Activated naive CD4-positive, alpha-beta T cell treated with anti-CD3 and anti-CD28 coated beads, Interleukin-2, amount 10 ng/mL, durations not matched to agents 7 days and 5 days (primary cell): ENCODE results near the gene CRYZ.

Source experiments
- CTCF ChIA-PET: fragments of 350-600 bp; sonication (Branson Sonifier 250); formaldehyde crosslinking; loops from one replicate; lab custom pipeline; 2021; ENCODE audit warnings: antibody characterized with exemption; lab: Charles Lee
- DNase-seq: peaks from one replicate; pipeline ENCODE4 v3.0.0-alpha.2; 2020
- H3K27ac Mint-ChIP-seq: one replicate; pipeline ENCODE4 v1.8.0; 2021; ENCODE audit warnings: mild to moderate bottlenecking, moderate library complexity, mixed read lengths
- H3K27me3 Mint-ChIP-seq: one replicate; pipeline ENCODE4 v1.8.0; 2021; ENCODE audit warnings: mild to moderate bottlenecking, mixed read lengths
- H3K36me3 Mint-ChIP-seq: one replicate; pipeline ENCODE4 v1.8.0; 2021; ENCODE audit warnings: mixed read lengths
- H3K4me1 Mint-ChIP-seq: one replicate; pipeline ENCODE4 v1.8.0; 2021; ENCODE audit warnings: mixed read lengths
- H3K4me3 Mint-ChIP-seq: one replicate; pipeline ENCODE4 v1.8.0; 2021; ENCODE audit warnings: mild to moderate bottlenecking, moderate library complexity, mixed read lengths
- H3K9me3 Mint-ChIP-seq: one replicate; pipeline ENCODE4 v1.8.0; 2021; ENCODE audit warnings: mixed read lengths

Gene CRYZ

GRCh38 chr1:74715236-74715502 is 17.7 kb downstream of the CRYZ start:
- H3K27ac Mint-ChIP-seq, result no peak overlapping the region
- no peaks in the 10 kb centered on the region for H3K9me3 Mint-ChIP-seq
- H3K36me3 Mint-ChIP-seq, result no peaks in the 10 kb centered on the region
- no peaks in the 10 kb centered on the region for H3K27me3 Mint-ChIP-seq
- no peak for DNase-seq
- H3K4me1 Mint-ChIP-seq, result no peaks in the 10 kb centered on the region
- CTCF ChIA-PET, result interaction anchor here (2.5 kb wide), 1 partner anchor 18 kb away, joined by 8 read pairs; the partner anchor contains the start of genes CRYZ and TYW3
- H3K4me3 Mint-ChIP-seq, result no peak overlapping the region

- no peak overlapping the region for H3K27ac Mint-ChIP-seq
These were observed 18.2 kb downstream of the CRYZ start for GRCh38 chr1:74714429-74715235.

GRCh38 chr1:74713849-74714248 is 19.0 kb downstream of the CRYZ start:
- Mint-ChIP-seq H3K27me3 (no peaks in the 10 kb centered on the region), H3K4me1 (no peaks in the 10 kb centered on the region), H3K4me3 (no peak overlapping the region), H3K9me3 (no peaks in the 10 kb centered on the region), H3K27ac (no peak overlapping the region), H3K36me3 (peaks cover under 1% of the 10 kb centered on the region)
- no peak for DNase-seq
- CTCF ChIA-PET, result interaction anchor here (2.5 kb wide), 1 partner anchor 20 kb away, joined by 8 read pairs; the partner anchor contains the start of genes CRYZ and TYW3

More at GRCh38 chr1:74714429-74715235, 18.2 kb downstream of the CRYZ start:
- CTCF ChIA-PET, result interaction anchor here (2.5 kb wide), 1 partner anchor 19 kb away, joined by 8 read pairs; the partner anchor contains the start of genes CRYZ and TYW3
- Mint-ChIP-seq H3K9me3 (no peaks in the 10 kb centered on the region), H3K4me1 (no peaks in the 10 kb centered on the region), H3K36me3 (no peaks in the 10 kb centered on the region), H3K27me3 (no peaks in the 10 kb centered on the region), H3K4me3 (no peak overlapping the region)
- DNase-seq, result no peak

GRCh38 chr1:74712881-74713280 is 20.0 kb downstream of the CRYZ start:
- no peak overlapping the region for H3K27ac Mint-ChIP-seq
- DNase-seq, result no peak

GRCh38 chr1:74703386-74704182 is 29.3 kb downstream of the CRYZ start:
- CTCF ChIA-PET, result no interaction called here
- no peak overlapping the region for H3K27ac Mint-ChIP-seq
- peaks cover 10% of the 10 kb centered on the region for H3K4me1 Mint-ChIP-seq
- peaks cover 7% of the 10 kb centered on the region for H3K36me3 Mint-ChIP-seq
- H3K27me3 Mint-ChIP-seq, result no peaks in the 10 kb centered on the region
- no peak overlapping the region for H3K4me3 Mint-ChIP-seq
- DNase-seq, result no peak
- no peaks in the 10 kb centered on the region for H3K9me3 Mint-ChIP-seq

More at GRCh38 chr1:74712881-74713280, 20.0 kb downstream of the CRYZ start:
- H3K4me1 Mint-ChIP-seq, result no peaks in the 10 kb centered on the region
- H3K27me3 Mint-ChIP-seq, result no peaks in the 10 kb centered on the region
- H3K4me3 Mint-ChIP-seq, result no peak overlapping the region
- CTCF ChIA-PET, result interaction anchor here (1.5 kb wide), 1 partner anchor 21 kb away, joined by 3 read pairs; no protein-coding TSS in a partner anchor
- H3K36me3 Mint-ChIP-seq, result peaks cover 2% of the 10 kb centered on the region
- no peaks in the 10 kb centered on the region for H3K9me3 Mint-ChIP-seq

GRCh38 chr1:74699331-74699730 is 33.5 kb downstream of the CRYZ start:
- peaks cover 10% of the 10 kb centered on the region for H3K4me1 Mint-ChIP-seq
- DNase-seq, result no peak
- H3K27me3 Mint-ChIP-seq, result no peaks in the 10 kb centered on the region
- no peak overlapping the region for H3K4me3 Mint-ChIP-seq
- no peaks in the 10 kb centered on the region for H3K9me3 Mint-ChIP-seq
- no peak overlapping the region for H3K27ac Mint-ChIP-seq
- peaks cover 6% of the 10 kb centered on the region for H3K36me3 Mint-ChIP-seq
- CTCF ChIA-PET, result interaction anchor here (2.3 kb wide), 1 partner anchor 9 kb away, joined by 8 read pairs; no protein-coding TSS in a partner anchor

GRCh38 chr1:74697832-74698231 is 35.0 kb downstream of the CRYZ start:
- Mint-ChIP-seq H3K36me3 (no peaks in the 10 kb centered on the region), H3K27ac (no peak overlapping the region), H3K9me3 (no peaks in the 10 kb centered on the region), H3K27me3 (no peaks in the 10 kb centered on the region), H3K4me1 (peaks cover 4% of the 10 kb centered on the region), H3K4me3 (no peak overlapping the region)
- CTCF ChIA-PET, result no interaction called here
- DNase-seq, result no peak

- no peak for DNase-seq
- Mint-ChIP-seq H3K9me3 (no peaks in the 10 kb centered on the region), H3K36me3 (no peaks in the 10 kb centered on the region), H3K27me3 (no peaks in the 10 kb centered on the region), H3K4me3 (no peak overlapping the region), H3K4me1 (no peaks in the 10 kb centered on the region), H3K27ac (no peak overlapping the region)
- CTCF ChIA-PET, result no interaction called here
These were observed 39.4 kb downstream of the CRYZ start for GRCh38 chr1:74693473-74693872.

- CTCF ChIA-PET, result interaction anchor here (0.8 to 2.0 kb wide), 6 partner anchors 10 to 216 kb away, joined by 3 to 8 read pairs (median 4); partner anchors contain the start of gene TYW3
- Mint-ChIP-seq H3K27ac (no peak overlapping the region), H3K9me3 (no peaks in the 10 kb centered on the region), H3K36me3 (no peaks in the 10 kb centered on the region), H3K27me3 (no peaks in the 10 kb centered on the region), H3K4me1 (no peaks in the 10 kb centered on the region), H3K4me3 (no peak overlapping the region)
- DNase-seq, result no peak
These were observed 41.9 kb downstream of the CRYZ start for GRCh38 chr1:74690909-74691308.

- Mint-ChIP-seq H3K27me3 (no peaks in the 10 kb centered on the region), H3K9me3 (no peaks in the 10 kb centered on the region), H3K4me3 (no peak overlapping the region), H3K4me1 (no peaks in the 10 kb centered on the region), H3K36me3 (no peaks in the 10 kb centered on the region), H3K27ac (no peak overlapping the region)
- no peak for DNase-seq
- CTCF ChIA-PET, result interaction anchor here (1.1 to 2.2 kb wide), 8 partner anchors 8 to 216 kb away, joined by 3 to 16 read pairs (median 4); partner anchors contain the start of genes CRYZ and TYW3
These were observed 42.5 kb downstream of the CRYZ start for GRCh38 chr1:74690364-74690696.

GRCh38 chr1:74689621-74690363 is 43.1 kb downstream of the CRYZ start:
- peak; percentile 55 for DNase-seq
- Mint-ChIP-seq H3K27me3 (no peaks in the 10 kb centered on the region), H3K4me1 (no peaks in the 10 kb centered on the region), H3K27ac (no peak overlapping the region), H3K36me3 (no peaks in the 10 kb centered on the region), H3K9me3 (no peaks in the 10 kb centered on the region), H3K4me3 (no peak overlapping the region)
- CTCF ChIA-PET, result interaction anchor here (0.6 to 2.2 kb wide), 11 partner anchors 9 to 381 kb away, joined by 3 to 16 read pairs (median 4); partner anchors contain the start of genes CRYZ and TYW3

GRCh38 chr1:74686928-74687327 is 45.9 kb downstream of the CRYZ start:
- CTCF ChIA-PET, result interaction anchor here (0.7 kb wide), 1 partner anchor 47 kb away, joined by 3 read pairs; no protein-coding TSS in a partner anchor
- H3K9me3 Mint-ChIP-seq, result no peaks in the 10 kb centered on the region
- peaks cover 3% of the 10 kb centered on the region for H3K27me3 Mint-ChIP-seq
- no peaks in the 10 kb centered on the region for H3K4me1 Mint-ChIP-seq
- H3K4me3 Mint-ChIP-seq, result no peak overlapping the region
- H3K36me3 Mint-ChIP-seq, result no peaks in the 10 kb centered on the region
- no peak for DNase-seq
- no peak overlapping the region for H3K27ac Mint-ChIP-seq

GRCh38 chr1:74684301-74684700 is 48.5 kb downstream of the CRYZ start:
- Mint-ChIP-seq H3K36me3 (no peaks in the 10 kb centered on the region), H3K27ac (no peak overlapping the region), H3K4me1 (no peaks in the 10 kb centered on the region), H3K9me3 (no peaks in the 10 kb centered on the region), H3K4me3 (no peak overlapping the region), H3K27me3 (peaks cover 3% of the 10 kb centered on the region)
- DNase-seq, result no peak
- CTCF ChIA-PET, result no interaction called here

GRCh38 chr1:74683656-74684055 is 49.2 kb downstream of the CRYZ start:
- Mint-ChIP-seq H3K27ac (no peak overlapping the region), H3K27me3 (peaks cover 3% of the 10 kb centered on the region), H3K4me3 (no peak overlapping the region), H3K36me3 (no peaks in the 10 kb centered on the region), H3K9me3 (no peaks in the 10 kb centered on the region), H3K4me1 (no peaks in the 10 kb centered on the region)
- no peak for DNase-seq
- CTCF ChIA-PET, result no interaction called here
